K562 (cell line): Measurements from ENCODE around the gene ZNF438. TPM values are rescaled to one million over a fixed set of nuclear protein-coding genes. Genes with fewer than 3 reads are reported as not detected.
A peak's percentile ranks its signal among the peaks of the same experiment; 100 is the strongest.

Experiments
- NEUROD1 ChIP-seq: fragments of 150-350 bp; IDR thresholded peaks from 2 replicates; pipeline ENCODE4 v1.6.1; 2014; ENCODE audit warnings: borderline replicate concordance, low read length, low read depth; ENCODE audit not compliant: partially characterized antibody
- SETDB1 ChIP-seq: IDR thresholded peaks from one replicate; pipeline ENCODE4 v1.6.1; 2012; ENCODE audit warnings: low read length, control low read depth, inconsistent platforms
- SRSF1 ChIP-seq: fragments of 200-400 bp; formaldehyde crosslinking; IDR thresholded peaks from 2 replicates; pipeline ENCODE4 v1.6.1; 2017; ENCODE audit warnings: mild to moderate bottlenecking, low read depth, low read length, moderate library complexity
- TAL1 ChIP-seq: fragments of 450-650 bp; IDR thresholded peaks from 2 replicates; pipeline ENCODE4 v1.6.1; 2016; ENCODE audit warnings: mild to moderate bottlenecking
- ZBED1 ChIP-seq: IDR thresholded peaks from 2 replicates; pipeline ENCODE4 v1.6.1; 2014
- ZBTB8A ChIP-seq: fragments of 450-650 bp; IDR thresholded peaks from 2 replicates; pipeline ENCODE4 v1.6.1; 2018; ENCODE audit warnings: mild to moderate bottlenecking, moderate library complexity; ENCODE audit not compliant: partially characterized antibody
- polyA plus RNA-seq, 8 experiments: library from polyadenylated mRNA; depleted of rRNA in 4 of 8; stranded (reverse) in 5 of 8; unstranded in 3 of 8; fragments of >200 nt; fragmentation: Nextera tagmentation in 2 of 8; fragmentation: Illumina TruSeq in 1 of 8; extraction: Ambion mirVana in 2 of 8; extraction: Trizol in 1 of 8; gene quantifications; 2 replicates each; pipeline versions ENCODE4 v1.2.1 to v1.2.3, GENCODE V29; 2011 to 2014; ENCODE audit warnings: inconsistent platforms in 1 of 8, missing spikeins in 1 of 8
- total RNA-seq, 7 experiments: library from RNA; depleted of rRNA in 6 of 7; stranded (reverse); fragments of >200 nt in 6 of 7; fragmentation: Illumina TruSeq in 2 of 7; extraction: Trizol in 2 of 7; gene quantifications; 2 replicates each; pipeline versions ENCODE4 v1.2.1 to v1.2.3, GENCODE V29; 2011 to 2021; ENCODE audit warnings: low replicate concordance in 1 of 7
- TF ChIP-seq, protein P1 (sequence below): fragments of 450-650 bp; IDR thresholded peaks from 2 replicates; pipeline ENCODE4 v1.6.1; 2017; ENCODE audit warnings: antibody characterized with exemption, mild to moderate bottlenecking
- TF ChIP-seq, protein P2 (sequence below): sonication (generic); formaldehyde crosslinking; IDR thresholded peaks from 2 replicates; pipeline ENCODE4 v1.8.1; 2023; ENCODE audit warnings: mild to moderate bottlenecking, missing genetic modification reagents
- TF ChIP-seq, protein P3 (sequence below): fragments of 450-650 bp; formaldehyde crosslinking; IDR thresholded peaks from 2 replicates; pipeline ENCODE4 v1.4.0; 2020; ENCODE audit warnings: mild to moderate bottlenecking

ZNF438 gene
- total and polyA plus RNA-seq, 9 of the 15 experiments (the other 6 are each of a cell fraction or from before 2014, with no cell fraction given): 0.45 to 1.5 (median 0.91) TPM

DNA sequence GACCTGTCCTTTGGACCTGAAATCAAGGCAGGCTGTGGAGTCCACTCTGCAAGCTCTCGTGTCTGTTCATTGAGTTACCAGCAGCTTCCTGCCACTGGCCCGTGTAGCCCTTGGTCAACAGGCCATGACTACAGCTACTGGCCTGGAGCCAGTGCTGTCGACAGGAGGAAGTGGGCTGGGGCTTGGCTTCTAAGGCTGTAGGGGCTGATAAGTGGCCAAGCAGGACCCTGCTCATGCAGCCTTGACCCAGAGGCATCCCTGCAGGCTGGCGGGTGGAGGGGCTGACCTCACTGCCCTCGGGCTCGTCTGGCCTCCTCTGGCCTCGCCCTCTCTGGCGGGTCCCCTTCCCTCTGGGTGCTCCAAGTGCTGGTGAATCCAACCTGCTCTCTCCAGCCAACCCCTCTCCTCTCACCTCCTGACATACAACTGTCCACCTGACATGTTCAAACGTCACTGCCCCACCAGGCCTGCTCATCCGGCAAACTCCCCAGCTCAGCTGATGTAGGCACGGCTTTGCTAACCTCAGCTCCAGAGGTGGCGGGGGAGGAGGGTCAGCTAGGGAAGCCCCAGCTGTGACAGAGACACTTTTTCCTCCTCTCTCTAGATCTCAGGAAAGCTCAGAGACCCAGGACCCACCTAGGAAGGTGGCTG is 213.5 kb downstream of the ZNF438 start (continued):
- TF ChIP-seq, protein P1, sequence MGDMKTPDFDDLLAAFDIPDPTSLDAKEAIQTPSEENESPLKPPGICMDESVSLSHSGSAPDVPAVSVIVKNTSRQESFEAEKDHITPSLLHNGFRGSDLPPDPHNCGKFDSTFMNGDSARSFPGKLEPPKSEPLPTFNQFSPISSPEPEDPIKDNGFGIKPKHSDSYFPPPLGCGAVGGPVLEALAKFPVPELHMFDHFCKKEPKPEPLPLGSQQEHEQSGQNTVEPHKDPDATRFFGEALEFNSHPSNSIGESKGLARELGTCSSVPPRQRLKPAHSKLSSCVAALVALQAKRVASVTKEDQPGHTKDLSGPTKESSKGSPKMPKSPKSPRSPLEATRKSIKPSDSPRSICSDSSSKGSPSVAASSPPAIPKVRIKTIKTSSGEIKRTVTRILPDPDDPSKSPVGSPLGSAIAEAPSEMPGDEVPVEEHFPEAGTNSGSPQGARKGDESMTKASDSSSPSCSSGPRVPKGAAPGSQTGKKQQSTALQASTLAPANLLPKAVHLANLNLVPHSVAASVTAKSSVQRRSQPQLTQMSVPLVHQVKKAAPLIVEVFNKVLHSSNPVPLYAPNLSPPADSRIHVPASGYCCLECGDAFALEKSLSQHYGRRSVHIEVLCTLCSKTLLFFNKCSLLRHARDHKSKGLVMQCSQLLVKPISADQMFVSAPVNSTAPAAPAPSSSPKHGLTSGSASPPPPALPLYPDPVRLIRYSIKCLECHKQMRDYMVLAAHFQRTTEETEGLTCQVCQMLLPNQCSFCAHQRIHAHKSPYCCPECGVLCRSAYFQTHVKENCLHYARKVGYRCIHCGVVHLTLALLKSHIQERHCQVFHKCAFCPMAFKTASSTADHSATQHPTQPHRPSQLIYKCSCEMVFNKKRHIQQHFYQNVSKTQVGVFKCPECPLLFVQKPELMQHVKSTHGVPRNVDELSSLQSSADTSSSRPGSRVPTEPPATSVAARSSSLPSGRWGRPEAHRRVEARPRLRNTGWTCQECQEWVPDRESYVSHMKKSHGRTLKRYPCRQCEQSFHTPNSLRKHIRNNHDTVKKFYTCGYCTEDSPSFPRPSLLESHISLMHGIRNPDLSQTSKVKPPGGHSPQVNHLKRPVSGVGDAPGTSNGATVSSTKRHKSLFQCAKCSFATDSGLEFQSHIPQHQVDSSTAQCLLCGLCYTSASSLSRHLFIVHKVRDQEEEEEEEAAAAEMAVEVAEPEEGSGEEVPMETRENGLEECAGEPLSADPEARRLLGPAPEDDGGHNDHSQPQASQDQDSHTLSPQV: no peak
- TF ChIP-seq SETDB1: no peak
- no peak for TF ChIP-seq ZBTB8A
- TF ChIP-seq, protein P2, sequence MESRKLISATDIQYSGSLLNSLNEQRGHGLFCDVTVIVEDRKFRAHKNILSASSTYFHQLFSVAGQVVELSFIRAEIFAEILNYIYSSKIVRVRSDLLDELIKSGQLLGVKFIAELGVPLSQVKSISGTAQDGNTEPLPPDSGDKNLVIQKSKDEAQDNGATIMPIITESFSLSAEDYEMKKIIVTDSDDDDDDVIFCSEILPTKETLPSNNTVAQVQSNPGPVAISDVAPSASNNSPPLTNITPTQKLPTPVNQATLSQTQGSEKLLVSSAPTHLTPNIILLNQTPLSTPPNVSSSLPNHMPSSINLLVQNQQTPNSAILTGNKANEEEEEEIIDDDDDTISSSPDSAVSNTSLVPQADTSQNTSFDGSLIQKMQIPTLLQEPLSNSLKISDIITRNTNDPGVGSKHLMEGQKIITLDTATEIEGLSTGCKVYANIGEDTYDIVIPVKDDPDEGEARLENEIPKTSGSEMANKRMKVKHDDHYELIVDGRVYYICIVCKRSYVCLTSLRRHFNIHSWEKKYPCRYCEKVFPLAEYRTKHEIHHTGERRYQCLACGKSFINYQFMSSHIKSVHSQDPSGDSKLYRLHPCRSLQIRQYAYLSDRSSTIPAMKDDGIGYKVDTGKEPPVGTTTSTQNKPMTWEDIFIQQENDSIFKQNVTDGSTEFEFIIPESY: no peak
- no peak for TF ChIP-seq ZBED1
- TF ChIP-seq, protein P3, sequence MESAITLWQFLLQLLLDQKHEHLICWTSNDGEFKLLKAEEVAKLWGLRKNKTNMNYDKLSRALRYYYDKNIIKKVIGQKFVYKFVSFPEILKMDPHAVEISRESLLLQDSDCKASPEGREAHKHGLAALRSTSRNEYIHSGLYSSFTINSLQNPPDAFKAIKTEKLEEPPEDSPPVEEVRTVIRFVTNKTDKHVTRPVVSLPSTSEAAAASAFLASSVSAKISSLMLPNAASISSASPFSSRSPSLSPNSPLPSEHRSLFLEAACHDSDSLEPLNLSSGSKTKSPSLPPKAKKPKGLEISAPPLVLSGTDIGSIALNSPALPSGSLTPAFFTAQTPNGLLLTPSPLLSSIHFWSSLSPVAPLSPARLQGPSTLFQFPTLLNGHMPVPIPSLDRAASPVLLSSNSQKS (CRISPR knock-in tag): no peak
- TF ChIP-seq TAL1: peak; percentile 76
- no peak for TF ChIP-seq SRSF1
- peak; percentile 43 for TF ChIP-seq NEUROD1
